GM18508 (cell line): ENCODE measurements around the gene SUPT3H.
"Not testable (repeated sequence)": the region's sequence is repeated elsewhere in the genome, so short reads cannot be mapped to it uniquely, and the experiment has no call there.

Experiments used
- ATAC-seq: cut with Tn5 transposase; IDR thresholded peaks from one replicate; pipeline ENCODE4 v1.9.1; 2021; ENCODE audit warnings: moderate number of reproducible peaks; ENCODE audit not compliant: insufficient read depth, unreplicated experiment

SUPT3H gene

DNA sequence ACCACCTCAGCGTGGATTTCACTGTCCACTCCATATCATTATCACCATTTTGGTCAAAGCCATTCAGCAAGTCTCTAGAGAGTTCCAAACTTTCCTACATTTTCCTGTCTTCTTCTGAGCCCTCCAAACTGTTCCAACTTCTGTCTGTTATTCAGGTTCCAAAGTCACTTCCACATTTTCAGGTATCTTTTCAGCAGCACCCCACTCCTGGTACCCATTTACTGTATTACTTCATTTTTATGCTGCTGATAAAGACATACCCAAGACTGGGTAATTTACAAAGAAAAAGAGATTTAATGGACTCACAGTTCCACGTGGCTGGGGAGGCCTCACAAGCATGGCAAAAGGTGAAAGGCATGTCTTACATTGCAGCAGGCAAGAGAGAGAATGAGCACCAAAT, 512.5 kb downstream of the SUPT3H start:
- not testable (repeated sequence) for ATAC-seq

DNA sequence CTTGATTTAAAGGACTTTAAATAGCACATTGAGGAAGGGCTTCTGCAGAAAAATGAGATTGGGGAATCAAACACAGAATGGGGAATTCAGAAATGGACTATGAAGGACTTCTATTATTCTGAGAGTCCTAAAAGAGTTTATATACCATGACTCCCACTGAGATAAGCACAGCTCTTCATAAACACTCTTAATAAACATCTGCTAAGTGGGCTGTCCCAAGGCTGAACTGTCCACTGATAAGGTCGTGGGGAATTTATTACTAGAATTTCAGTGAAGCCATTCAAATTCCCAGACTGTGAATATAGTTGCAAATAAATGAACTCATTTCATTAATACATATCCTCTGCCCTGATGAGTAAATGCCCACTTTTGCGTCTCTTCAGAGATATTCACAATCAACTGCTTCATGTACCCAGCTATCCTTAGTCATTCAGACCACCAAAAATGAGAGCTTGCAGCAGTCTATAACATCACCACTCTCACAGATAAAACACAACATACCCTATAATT, 517.8 kb downstream of the SUPT3H start:
- ATAC-seq: no peak

DNA sequence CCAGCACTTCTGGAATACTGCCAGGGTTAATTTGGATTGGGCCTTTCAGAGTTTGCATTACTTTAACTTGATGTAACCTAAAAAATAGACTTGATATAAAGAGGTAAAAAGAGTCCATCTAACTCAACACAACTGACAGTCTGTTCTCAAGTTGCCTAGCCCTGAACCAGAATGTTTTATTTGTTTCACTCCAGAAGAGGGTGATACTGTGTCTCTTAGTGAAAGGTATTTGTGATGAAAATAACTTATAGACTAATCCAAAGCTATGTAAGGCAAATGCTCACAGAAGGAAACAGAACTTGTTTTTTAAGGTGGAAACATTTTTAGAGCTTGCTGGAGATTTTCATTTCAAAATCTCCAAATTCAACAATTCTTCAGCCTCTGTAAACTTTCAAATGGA, 518.7 kb downstream of the SUPT3H start:
- ATAC-seq: no peak

DNA sequence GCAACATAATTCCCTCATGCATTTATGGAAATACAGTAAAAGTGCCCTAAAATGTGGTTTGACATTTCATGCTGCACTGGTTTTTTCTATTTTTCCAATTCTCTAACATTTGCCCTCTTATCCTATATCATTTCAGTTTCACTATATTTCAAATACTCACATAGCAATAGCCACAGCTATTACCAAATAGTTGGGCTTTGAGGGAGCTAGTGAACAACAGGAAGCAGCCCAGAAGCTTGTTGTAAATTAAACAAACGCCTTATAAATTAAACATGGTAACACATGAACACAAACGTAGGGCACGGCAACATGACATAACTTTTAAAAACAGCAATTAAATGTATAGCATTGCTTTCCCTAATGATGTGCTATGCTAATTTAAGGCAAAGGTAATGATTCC, 521.3 kb downstream of the SUPT3H start:
- ATAC-seq: no peak

DNA sequence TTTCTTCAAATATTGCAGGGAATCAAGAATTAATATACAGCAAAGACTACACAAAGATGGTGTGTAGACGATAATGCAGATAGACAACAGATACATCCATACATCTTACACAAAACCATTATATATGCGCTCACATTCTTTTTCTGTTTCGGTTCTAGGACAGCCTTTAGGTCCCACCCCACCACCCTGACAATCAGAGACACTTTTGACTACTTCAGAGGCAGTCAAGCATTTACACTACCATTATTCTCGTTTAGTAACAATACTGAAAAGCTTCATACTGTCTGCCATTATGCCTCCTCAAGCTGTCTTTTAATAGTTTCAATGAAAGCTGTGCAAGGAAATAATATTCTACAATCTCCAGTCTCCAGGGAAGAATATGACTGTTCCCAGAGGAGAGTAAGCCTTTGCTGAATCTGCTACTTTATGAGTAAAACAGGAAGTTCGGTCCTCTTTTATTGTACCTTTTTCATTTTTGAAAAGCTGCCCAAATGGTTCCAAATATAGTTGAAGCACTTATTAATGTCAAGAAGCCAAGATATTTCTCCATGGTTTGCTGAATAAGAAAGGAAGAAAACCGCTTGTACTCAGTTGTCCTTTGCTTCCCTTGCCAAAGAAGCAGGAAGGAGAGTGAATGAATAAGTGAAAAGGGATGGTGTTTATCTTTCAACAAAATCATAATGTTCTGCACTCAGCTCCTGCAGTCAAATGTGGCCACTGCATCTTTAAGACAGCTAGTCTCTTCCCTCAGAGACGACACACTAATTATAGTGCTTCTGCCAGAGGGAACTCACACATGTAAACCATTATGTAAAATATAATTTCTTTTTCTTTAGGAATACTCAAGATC, 521.9 kb downstream of the SUPT3H start:
- no peak for ATAC-seq

DNA sequence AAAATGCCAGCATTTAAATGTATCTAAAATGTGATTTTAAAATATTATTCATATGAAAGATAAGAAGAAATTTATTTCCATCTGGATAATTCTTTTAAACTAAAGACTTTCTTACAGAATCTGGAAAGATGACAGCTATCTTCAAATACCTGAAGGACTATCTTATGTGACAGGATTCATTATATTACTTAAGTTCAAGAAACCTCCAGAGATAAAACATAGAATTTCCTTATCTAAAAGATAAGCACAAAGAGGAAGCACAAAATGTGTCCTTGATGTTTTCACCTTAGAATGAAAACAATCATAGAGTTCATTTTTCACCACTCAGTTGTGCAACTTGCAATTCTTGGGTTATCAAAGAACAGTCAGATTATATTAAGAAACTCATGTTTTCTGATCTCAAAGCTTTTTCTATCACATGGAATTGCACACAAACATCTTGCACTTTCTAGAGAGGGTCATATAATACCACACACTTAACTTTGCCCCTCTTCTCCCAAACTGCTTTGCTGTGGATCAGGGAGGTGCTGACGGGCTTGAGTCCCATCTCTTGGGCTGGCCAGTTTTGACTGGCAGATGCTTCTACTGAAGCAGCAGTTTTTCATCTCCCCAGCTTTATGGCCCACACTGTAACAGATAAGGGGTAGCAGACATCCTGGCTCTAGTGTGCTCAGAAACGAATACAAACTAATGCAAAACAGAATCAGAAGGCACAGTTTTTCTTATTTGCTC, 522.9 kb downstream of the SUPT3H start:
- no peak for ATAC-seq

DNA sequence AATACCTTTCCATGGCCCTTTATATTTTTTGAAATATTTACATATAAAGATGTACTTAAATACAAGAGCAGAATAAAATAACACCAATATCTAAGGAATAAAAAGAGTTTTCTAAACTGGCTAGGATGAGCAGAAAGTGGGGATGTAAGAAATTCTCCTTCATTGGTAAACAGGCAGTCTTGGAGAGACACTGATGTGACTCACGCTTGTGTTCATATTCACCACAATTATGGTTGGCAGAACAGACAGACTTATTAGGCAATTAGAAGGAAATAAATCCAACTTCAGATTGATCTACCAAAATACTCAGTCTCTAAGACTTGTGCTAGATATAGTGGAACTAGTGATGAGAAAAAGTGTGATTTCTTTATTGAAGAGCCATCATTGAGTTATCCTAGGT, 526.6 kb downstream of the SUPT3H start:
- no peak for ATAC-seq

DNA sequence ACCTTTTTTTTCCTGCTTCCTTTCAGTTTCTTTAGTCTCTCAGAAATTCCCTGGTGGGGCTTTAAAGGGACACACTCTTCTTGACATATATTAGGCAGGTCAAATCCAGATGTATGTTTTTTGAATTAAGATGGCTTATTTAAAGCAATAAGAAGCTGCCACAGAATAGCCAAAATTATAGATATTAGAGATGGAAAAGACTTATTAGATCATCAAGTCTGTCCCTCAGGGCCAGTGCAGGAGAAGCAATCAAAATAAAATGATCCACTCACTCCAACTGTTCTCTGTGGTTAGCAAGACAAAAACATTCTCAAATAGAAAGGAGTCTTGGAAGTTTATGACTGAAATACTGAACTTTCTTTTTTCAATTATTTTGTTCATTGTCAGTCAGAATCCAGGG, 527.4 kb downstream of the SUPT3H start:
- no peak for ATAC-seq

DNA sequence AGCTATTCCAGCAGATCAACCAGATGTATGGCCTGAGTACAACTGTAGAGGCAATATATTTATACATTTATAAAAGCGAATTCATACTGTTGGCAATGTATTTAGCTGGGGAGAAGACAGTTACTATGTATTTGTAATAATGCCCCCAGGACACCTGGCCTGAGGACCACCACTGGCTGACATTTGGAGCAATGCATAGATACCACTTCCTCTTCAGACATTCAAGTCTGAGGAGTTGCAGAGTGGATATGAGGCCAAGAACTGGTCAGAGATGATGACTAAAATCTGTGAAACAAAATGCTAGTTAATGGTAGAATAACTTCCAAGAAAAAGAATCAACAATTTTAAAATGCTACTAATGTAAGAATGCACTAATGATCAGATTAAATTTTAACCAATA, 527.9 kb downstream of the SUPT3H start:
- ATAC-seq: no peak

DNA sequence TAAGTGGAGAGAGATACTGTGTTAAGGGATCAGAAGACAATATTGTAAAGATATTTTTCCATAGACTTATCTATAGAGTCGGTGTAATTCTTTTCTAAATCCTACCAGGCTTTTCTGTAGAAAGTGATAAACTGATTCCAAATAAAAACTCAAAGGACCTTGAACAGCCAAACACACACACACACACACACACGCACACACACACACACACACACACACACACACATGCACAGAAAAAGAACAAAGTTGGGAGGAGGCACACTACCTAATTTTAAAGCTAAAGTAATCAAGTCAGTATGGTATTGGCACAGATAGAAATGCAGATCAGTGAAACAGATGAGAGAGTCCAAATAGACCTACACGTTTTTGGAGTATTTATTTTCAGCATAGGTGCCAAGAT, 534.0 kb downstream of the SUPT3H start:
- no peak for ATAC-seq

DNA sequence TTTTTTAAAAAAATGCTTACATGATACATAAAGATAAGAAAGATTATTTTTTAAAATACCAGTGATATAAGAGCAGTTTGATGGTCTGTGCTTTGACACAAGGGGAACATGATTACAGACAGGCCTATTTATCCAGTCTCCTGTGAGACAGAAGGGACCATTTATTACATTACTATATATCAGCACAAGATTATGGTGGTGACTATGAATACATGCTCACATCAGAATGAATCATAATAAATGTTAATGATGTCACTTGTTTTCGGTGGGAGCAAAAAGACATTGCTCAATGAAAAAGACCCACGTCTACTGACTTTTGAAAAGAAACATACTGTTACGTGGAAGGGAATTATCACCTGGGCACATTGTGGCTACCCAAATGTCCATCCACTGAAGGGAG, 535.1 kb downstream of the SUPT3H start:
- ATAC-seq: no peak

DNA sequence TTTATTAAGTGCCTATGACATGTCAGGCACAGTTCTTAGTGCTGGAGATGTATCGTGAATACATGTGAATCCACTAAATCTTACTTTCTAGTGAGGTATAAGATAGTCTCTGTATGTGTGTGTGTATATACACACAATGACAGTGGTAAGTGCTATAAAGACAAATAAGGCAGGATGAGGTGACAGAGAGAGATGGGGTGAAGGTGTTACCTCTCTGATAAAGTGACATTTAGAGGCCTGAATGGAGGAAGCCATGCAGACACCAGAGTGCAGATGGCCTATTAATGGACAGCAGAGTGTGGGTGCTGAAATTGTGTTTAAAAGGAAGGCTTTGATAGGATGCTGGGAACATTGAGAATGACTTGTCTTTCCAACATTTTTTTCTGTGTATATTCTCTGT, 535.9 kb downstream of the SUPT3H start:
- ATAC-seq: no peak

DNA sequence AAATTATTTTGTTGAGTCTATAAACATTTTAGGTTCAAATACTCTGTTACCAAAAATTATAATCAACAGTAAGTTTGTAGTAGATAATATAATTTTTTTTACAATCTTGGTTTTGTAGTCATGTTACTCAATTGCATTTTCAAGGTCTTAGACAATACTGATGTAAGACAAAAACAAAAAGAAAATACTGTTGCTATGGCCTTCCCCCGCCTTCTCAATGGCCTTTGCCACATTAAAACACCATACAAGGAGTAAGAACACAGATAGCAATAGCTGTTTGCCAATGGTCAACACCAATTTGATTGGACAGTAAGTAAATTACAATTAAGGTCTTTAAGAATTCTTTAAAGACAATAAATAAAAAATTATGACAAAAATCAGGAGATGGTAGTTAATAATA, 540.0 kb downstream of the SUPT3H start:
- no peak for ATAC-seq

DNA sequence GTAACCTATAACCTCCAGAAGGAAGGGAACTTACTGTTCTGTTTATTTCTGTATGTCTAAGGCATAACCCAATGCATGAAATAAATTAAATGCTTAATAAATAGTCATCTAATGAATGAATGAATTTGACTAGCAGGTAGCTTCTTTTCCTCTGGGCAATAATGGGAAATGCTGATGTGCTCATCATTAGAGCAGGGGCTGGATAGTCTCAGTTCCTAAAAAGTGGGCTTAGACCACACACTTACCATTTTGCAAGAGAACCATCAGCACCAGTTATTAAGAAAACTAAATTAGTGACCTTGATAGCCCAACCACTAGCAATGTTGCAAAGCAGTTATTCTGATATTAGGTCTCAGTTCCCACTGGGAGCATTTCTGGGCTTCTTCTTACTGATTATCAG, 540.5 kb downstream of the SUPT3H start:
- no peak for ATAC-seq

DNA sequence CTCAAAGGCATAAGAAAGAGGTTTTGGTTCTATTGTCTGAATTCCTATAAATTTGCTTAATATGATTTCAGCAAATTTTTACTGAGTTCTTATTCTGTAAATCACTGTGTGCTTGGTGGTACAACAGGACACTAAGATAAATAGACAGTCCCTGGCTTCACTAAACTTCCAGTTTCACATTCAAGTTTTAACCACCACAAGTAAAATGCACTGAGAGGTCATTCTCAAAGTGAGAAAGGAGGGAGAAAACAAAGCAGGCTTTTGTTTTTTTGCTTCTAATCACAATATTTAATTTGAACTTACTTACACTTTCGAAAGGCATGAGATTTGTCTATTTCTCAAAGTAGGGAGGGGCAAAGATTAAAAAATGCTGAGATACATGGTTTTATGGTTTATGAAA, 544.5 kb downstream of the SUPT3H start:
- peak; percentile 71 for ATAC-seq

DNA sequence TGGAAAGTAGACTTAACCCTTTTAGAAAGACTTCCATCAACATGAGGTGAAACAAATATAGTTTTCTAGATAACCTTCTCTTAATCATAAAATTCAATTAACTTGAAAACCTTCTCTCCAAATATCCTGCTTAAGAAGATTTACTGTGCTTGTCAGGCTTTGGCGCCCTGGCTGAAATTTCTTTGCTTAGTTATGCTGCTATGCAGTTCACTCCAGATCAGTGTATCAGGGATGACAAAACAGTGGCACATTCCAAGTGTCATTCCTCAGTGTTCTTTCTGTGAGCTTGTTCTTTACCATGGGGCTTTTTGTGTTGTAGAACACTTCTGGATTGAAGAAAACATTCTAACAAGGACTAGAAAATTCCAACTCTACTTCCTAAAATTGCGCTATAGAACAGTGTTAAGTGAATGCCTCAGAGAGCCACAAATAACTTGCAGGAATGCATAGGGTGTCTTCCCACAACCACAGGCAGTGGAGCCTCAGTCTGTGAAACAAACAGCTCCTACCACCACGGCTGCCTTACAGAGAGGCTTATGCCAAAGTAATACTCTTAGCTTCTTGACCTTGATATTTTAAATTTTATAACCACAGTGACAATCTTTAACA, 546.6 kb downstream of the SUPT3H start:
- no peak for ATAC-seq

DNA sequence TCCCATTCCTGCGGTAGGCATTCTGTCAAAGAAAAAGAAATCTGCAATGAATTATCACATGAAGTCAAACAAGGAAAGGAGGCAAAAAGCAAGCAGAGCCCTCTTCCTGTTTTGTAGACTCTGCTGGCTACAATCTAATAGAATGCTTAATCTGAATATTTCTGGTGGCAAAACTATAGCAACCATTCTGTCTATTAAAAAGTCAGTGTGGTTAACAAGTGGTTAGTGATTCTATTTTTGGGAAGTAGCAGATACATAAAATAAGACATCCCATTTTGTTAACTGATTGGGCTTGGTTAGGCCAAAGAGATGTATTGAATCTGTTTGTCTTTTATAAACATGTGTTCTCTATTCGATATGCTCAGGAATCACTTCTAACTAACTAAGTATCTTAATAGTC, 547.9 kb downstream of the SUPT3H start:
- ATAC-seq: no peak

DNA sequence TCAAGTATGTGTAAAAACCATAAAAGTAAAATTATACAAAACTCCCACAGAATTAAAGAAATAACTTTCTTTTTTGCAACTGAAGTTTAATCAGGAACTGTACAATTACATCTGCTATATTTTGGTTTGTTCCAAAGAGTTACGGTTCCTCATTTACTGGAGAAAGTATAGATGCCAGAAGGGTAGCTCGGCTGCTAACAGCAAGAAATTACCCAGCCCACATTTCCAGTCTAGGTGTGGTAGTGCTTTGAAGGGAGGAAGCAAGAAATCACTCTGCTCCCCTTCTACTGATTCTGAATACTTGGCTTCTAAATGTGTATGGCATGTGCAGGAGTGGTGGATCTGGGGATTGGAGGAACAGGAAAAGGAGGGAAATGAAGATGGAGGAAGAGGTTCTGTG, 549.0 kb downstream of the SUPT3H start:
- no peak for ATAC-seq

DNA sequence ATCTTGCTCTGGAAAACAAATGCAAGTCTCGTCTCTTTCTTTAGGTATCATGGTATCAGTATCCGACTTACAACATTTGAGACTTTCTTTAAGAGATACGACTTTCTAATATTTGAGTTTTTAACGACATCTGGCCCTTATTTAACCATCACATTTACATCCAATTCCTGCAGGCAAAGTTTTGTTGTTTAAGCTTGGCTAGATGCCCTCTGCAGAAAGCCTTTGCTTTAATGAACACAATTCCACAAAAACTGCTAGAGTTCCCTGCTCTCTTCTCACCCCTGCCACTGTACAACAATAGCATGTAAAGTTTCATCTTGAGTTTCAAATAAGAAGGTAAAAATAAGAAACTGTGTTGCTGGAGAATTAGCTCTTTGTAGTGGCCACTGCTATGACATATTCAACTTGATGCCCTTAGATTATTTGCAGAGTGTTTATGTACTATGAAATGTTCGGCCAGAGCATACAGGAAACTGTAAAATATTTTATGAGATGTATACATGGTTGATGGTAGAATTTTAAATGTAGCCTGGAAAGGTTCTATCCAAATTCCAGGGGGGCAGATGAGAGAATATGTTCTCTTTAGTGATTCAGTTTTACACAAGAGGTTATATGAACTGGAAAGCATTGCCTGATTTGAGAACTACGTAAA, 551.6 kb downstream of the SUPT3H start:
- ATAC-seq: no peak

DNA sequence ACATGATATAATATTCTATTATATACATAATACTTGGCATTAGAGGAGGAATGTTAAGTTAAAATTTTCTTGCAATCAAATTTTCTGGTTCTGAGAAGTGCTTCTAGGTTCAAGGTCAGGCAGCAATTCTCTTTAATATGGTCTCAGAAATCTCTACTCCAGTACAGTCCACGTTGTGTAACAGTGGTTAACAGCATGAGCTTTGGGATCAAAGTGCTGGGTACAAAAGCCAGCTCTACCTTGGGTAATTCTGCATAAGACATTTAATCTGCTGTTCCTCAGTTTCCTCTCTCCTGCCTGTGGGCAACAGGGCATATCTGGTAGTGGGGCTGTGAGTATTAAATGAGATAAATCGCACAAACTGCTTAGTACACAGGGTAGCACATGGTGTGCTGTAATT, 552.5 kb downstream of the SUPT3H start:
- ATAC-seq: no peak

DNA sequence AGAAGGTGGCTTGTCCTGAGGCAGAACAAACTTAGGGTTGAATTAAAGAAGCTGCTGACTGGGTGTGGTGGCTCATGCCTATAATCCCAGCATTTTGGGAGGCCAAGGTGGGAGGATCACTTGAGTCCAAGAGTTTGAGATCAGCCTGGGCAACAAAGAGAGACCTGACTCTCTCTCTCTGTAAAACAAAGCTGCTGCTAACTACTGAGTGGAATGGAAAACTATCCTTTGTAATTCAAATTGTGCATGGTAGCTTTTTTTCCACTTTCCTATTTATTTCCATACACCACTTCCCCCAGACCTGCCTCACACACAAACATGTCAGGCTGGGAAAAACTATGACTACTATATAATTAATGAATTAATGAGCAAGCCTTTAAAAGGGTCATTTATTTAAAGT, 553.2 kb downstream of the SUPT3H start:
- ATAC-seq: no peak
